Measurements from ENCODE around the gene OTUD3. TPM values are rescaled to one million over a fixed set of nuclear protein-coding genes. Genes with fewer than 3 reads are reported as not detected.
A peak's percentile ranks its signal among the peaks of the same experiment; 100 is the strongest.

The OTUD3 gene
- total and polyA plus RNA-seq, 9 of the 15 experiments (the other 6 are each of a cell fraction or from before 2014, with no cell fraction given), result 2.0 to 16.6 (median 11.0) TPM

DNA sequence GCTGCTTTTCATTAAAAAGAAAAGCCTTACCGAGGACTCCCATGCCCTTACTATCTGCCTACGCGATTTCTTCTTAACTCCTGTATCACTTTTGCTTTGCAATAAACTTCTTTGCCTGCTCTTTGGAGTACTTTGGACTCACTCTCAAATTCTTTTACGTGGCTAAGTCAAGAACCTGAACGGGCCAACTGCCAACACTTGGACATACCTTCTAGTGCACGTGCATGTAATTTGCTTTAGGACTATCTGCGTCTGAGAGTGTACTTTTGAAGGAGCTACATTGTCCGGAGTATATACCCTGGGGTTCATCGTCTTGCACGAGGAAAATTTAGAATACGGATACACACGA, 3.6 kb upstream of the OTUD3 start (continued):
- TF ChIP-seq, protein P1, sequence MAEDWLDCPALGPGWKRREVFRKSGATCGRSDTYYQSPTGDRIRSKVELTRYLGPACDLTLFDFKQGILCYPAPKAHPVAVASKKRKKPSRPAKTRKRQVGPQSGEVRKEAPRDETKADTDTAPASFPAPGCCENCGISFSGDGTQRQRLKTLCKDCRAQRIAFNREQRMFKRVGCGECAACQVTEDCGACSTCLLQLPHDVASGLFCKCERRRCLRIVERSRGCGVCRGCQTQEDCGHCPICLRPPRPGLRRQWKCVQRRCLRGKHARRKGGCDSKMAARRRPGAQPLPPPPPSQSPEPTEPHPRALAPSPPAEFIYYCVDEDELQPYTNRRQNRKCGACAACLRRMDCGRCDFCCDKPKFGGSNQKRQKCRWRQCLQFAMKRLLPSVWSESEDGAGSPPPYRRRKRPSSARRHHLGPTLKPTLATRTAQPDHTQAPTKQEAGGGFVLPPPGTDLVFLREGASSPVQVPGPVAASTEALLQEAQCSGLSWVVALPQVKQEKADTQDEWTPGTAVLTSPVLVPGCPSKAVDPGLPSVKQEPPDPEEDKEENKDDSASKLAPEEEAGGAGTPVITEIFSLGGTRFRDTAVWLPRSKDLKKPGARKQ (CRISPR knock-in tag; IDR thresholded peaks at IDR 0.05), result 0 out of 2 replicates have a peak, but pooled peaks have one; percentile 51
- TF ChIP-seq BACH1 (tag; IDR thresholded peaks at IDR 0.05) (no peak), THRAP3 (IDR thresholded peaks at IDR 0.05; ENCODE audit: borderline replicate concordance) (0 out of 2 replicates have a peak, but pooled peaks have one; percentile 46), STAT5A (IDR thresholded peaks at IDR 0.05; ENCODE audit: borderline replicate concordance, low read length) (no peak), ZNF407 (IDR thresholded peaks at IDR 0.05; ENCODE audit: low read depth) (no peak)
